Activated T-cell treated with anti-CD3 and anti-CD28 coated beads, Interleukin-2, amount 50 U/mL, for 24 hours (primary cell): ENCODE results near the gene IFNG-AS1.
A peak's percentile ranks its signal among the peaks of the same experiment; 100 is the strongest.

Experiments
- DNase-seq: peaks from one replicate; pipeline ENCODE4 v3.0.0-alpha.2; 2020
- H3K27ac Mint-ChIP-seq: 2 replicates; pipeline ENCODE4 v1.8.0; 2020; ENCODE audit warnings: mild to moderate bottlenecking, mixed read lengths
- H3K27me3 Mint-ChIP-seq: 2 replicates; pipeline ENCODE4 v1.8.0; 2020; ENCODE audit warnings: mixed read lengths
- H3K36me3 Mint-ChIP-seq: 2 replicates; pipeline ENCODE4 v1.8.0; 2020; ENCODE audit warnings: low read depth, mixed read lengths
- H3K4me1 Mint-ChIP-seq: 2 replicates; pipeline ENCODE4 v1.8.0; 2020; ENCODE audit warnings: low read depth, mixed read lengths
- H3K4me3 Mint-ChIP-seq: 2 replicates; pipeline ENCODE4 v1.8.0; 2020; ENCODE audit warnings: mild to moderate bottlenecking, moderate library complexity, mixed read lengths
- H3K9me3 Mint-ChIP-seq: 2 replicates; pipeline ENCODE4 v1.8.0; 2020; ENCODE audit warnings: mixed read lengths

Gene IFNG-AS1

GRCh38 chr12:67989184-67989920 lies at the start of gene IFNG-AS1:
IFNG-AS1 (plus strand) TSS chr12:67989447.
- H3K27ac Mint-ChIP-seq: peak within 1 kb of the TSS; percentile 48

GRCh38 chr12:67939611-67940010 lies 49.6 kb upstream of the IFNG-AS1 start:
- H3K27ac Mint-ChIP-seq: no peak overlapping the region
- no peak overlapping the region for H3K4me3 Mint-ChIP-seq

More at GRCh38 chr12:67989184-67989920, at the start of gene IFNG-AS1:
- no peaks in the 10 kb centered on the region for H3K27me3 Mint-ChIP-seq
- DNase-seq: no peak
- H3K9me3 Mint-ChIP-seq: peaks cover 2% of the 10 kb centered on the region
- no peaks in the 10 kb centered on the region for H3K36me3 Mint-ChIP-seq
- H3K4me1 Mint-ChIP-seq: peaks cover 44% of the 10 kb centered on the region
- peak within 1 kb of the TSS; percentile 26 for H3K4me3 Mint-ChIP-seq

GRCh38 chr12:67940780-67941243 lies 48.4 kb upstream of the IFNG-AS1 start:
- DNase-seq: no peak
- H3K9me3 Mint-ChIP-seq: no peaks in the 10 kb centered on the region
- H3K27me3 Mint-ChIP-seq: no peaks in the 10 kb centered on the region
- H3K4me1 Mint-ChIP-seq: peaks cover 1% of the 10 kb centered on the region
- no peaks in the 10 kb centered on the region for H3K36me3 Mint-ChIP-seq
- no peak overlapping the region for H3K27ac Mint-ChIP-seq
- H3K4me3 Mint-ChIP-seq: no peak overlapping the region

More at GRCh38 chr12:67939611-67940010, 49.6 kb upstream of the IFNG-AS1 start:
- Mint-ChIP-seq H3K9me3 (no peaks in the 10 kb centered on the region), H3K4me1 (peaks cover 1% of the 10 kb centered on the region), H3K27me3 (no peaks in the 10 kb centered on the region), H3K36me3 (no peaks in the 10 kb centered on the region)
- no peak for DNase-seq

- Mint-ChIP-seq H3K27me3 (peaks cover 2% of the 10 kb centered on the region), H3K27ac (no peak overlapping the region), H3K9me3 (no peaks in the 10 kb centered on the region), H3K36me3 (no peaks in the 10 kb centered on the region), H3K4me1 (peaks cover 1% of the 10 kb centered on the region), H3K4me3 (no peak overlapping the region)
- DNase-seq: no peak
Observed at GRCh38 chr12:67942724-67943123, 46.5 kb upstream of the IFNG-AS1 start.

GRCh38 chr12:67943141-67943892 lies 45.9 kb upstream of the IFNG-AS1 start:
- peaks cover 2% of the 10 kb centered on the region for H3K27me3 Mint-ChIP-seq
- H3K4me1 Mint-ChIP-seq: peaks cover 1% of the 10 kb centered on the region
- no peak overlapping the region for H3K27ac Mint-ChIP-seq
- no peaks in the 10 kb centered on the region for H3K9me3 Mint-ChIP-seq
- DNase-seq: no peak
- H3K4me3 Mint-ChIP-seq: no peak overlapping the region
- no peaks in the 10 kb centered on the region for H3K36me3 Mint-ChIP-seq

- H3K27ac Mint-ChIP-seq: no peak overlapping the region
- H3K36me3 Mint-ChIP-seq: no peaks in the 10 kb centered on the region
- H3K4me3 Mint-ChIP-seq: no peak overlapping the region
- peaks cover 2% of the 10 kb centered on the region for H3K27me3 Mint-ChIP-seq
- DNase-seq: no peak
- no peaks in the 10 kb centered on the region for H3K9me3 Mint-ChIP-seq
- H3K4me1 Mint-ChIP-seq: peaks cover 1% of the 10 kb centered on the region
Observed at GRCh38 chr12:67944093-67944492, 45.2 kb upstream of the IFNG-AS1 start.

DNA sequence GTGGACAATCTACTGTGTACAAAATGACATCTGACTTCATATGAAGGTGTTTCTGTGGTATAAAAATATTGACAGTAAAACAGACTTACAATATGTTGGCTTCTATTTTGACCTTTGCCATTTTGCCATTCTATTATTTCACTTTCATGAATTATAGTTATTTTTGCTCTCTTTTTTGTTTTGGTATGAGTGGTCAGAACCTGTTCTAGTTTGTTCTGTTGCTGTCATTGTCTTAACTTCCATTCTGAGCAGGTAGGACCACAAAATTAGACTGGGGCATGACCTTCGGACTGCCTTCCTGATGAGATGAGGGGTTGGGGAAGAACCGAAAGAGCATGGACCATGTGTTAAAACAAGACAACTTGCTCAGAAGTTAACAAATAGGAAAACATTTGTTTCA lies 36.5 kb upstream of the IFNG-AS1 start:
- no peaks in the 10 kb centered on the region for H3K4me1 Mint-ChIP-seq
- peaks cover 6% of the 10 kb centered on the region for H3K27me3 Mint-ChIP-seq
- H3K36me3 Mint-ChIP-seq: no peaks in the 10 kb centered on the region
- H3K9me3 Mint-ChIP-seq: no peaks in the 10 kb centered on the region
- no peak overlapping the region for H3K27ac Mint-ChIP-seq
- no peak overlapping the region for H3K4me3 Mint-ChIP-seq
- DNase-seq: no peak

DNA sequence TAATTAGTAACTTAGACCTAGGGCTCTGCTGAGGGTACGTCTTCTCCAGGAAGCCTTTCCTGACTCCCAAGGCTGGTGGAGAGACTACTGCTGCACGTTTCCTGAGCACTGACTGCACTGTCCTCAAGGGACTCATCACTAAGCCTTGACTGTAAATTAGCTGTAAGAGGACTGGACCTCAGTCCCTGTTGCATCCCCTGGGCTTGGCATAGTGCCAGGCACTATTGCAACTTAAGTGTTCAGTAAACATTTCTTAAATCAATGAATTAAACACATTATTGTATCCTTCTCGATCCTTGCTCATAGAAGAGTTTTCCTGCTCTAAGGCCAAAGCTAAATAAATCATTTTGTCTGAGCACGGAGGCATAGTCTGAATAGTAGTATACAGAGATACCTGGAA lies 31.9 kb upstream of the IFNG-AS1 start:
- no peak overlapping the region for H3K4me3 Mint-ChIP-seq
- no peaks in the 10 kb centered on the region for H3K36me3 Mint-ChIP-seq
- no peak for DNase-seq
- peaks cover 2% of the 10 kb centered on the region for H3K9me3 Mint-ChIP-seq
- H3K27ac Mint-ChIP-seq: no peak overlapping the region
- H3K4me1 Mint-ChIP-seq: no peaks in the 10 kb centered on the region
- peaks cover 3% of the 10 kb centered on the region for H3K27me3 Mint-ChIP-seq

DNA sequence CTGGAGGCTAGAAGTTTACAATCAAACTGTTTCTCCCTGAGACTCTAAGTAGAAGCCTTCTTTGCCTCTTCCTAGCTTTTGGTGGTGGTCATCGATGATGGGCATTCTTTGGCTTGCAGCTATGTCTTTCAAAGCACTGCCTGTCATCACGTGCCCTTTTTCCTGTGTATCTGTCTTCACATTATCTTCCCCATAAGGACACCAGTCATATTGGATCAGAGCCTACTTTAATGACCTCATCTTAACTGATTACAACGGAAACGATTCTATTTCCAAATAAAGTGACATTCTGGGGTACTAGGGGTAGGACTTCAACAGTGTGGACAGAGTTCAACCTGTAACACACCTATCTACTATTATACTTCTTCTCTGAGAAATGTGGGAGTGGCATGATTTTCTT lies 31.1 kb upstream of the IFNG-AS1 start:
- Mint-ChIP-seq H3K36me3 (no peaks in the 10 kb centered on the region), H3K4me1 (no peaks in the 10 kb centered on the region), H3K4me3 (no peak overlapping the region), H3K9me3 (peaks cover 2% of the 10 kb centered on the region), H3K27me3 (no peaks in the 10 kb centered on the region), H3K27ac (no peak overlapping the region)
- no peak for DNase-seq

- H3K27ac Mint-ChIP-seq: no peak overlapping the region
- H3K4me1 Mint-ChIP-seq: no peaks in the 10 kb centered on the region
- no peak for DNase-seq
- H3K9me3 Mint-ChIP-seq: peaks cover 2% of the 10 kb centered on the region
- no peaks in the 10 kb centered on the region for H3K36me3 Mint-ChIP-seq
- no peak overlapping the region for H3K4me3 Mint-ChIP-seq
- H3K27me3 Mint-ChIP-seq: no peaks in the 10 kb centered on the region
Observed at GRCh38 chr12:67964456-67964855, 24.8 kb upstream of the IFNG-AS1 start.

DNA sequence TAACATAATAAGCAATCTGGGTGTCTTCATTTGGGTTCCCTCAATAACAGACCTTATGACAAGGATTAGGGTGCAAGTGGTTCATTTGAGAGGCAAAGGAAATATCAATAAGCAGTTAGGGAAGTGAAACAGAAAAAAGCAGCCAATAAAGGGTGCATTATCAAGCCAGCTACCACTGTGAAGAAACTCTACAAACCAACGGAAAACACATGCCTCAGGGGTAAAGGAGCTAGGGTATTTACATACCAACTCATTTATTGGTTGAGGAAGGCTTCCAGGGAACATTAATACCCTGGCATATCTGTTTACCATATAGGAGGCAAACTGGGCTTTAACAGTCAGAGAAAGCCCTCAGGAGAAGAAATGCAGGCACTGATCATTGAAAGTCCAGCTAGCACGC lies 22.7 kb upstream of the IFNG-AS1 start:
- Mint-ChIP-seq H3K27ac (no peak overlapping the region), H3K4me1 (no peaks in the 10 kb centered on the region), H3K4me3 (no peak overlapping the region), H3K9me3 (no peaks in the 10 kb centered on the region), H3K36me3 (no peaks in the 10 kb centered on the region), H3K27me3 (no peaks in the 10 kb centered on the region)
- no peak for DNase-seq

DNA sequence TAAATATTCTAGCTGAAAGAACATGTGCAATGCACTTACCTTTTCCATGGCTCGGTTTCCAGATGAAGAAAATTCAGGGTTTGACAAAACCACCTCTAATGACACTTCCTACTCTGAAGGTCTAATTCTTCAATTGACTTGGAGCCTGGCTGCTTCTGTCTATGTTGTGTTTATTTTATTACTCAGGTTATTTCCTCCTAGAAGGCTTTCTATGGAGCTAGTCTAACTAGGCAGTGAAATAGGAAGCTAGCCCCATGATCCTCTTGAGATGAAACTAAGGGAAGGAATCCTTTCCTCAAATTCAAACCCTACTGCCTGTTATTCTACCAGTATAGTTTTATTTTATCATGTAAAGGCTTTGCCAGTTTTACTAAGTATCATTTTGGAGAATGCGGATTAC lies 20.9 kb upstream of the IFNG-AS1 start:
- Mint-ChIP-seq H3K27me3 (no peaks in the 10 kb centered on the region), H3K4me1 (no peaks in the 10 kb centered on the region), H3K9me3 (no peaks in the 10 kb centered on the region), H3K36me3 (no peaks in the 10 kb centered on the region), H3K4me3 (no peak overlapping the region), H3K27ac (no peak overlapping the region)
- no peak for DNase-seq

GRCh38 chr12:67968725-67969124 lies 20.5 kb upstream of the IFNG-AS1 start:
- Mint-ChIP-seq H3K27ac (no peak overlapping the region), H3K9me3 (no peaks in the 10 kb centered on the region), H3K36me3 (no peaks in the 10 kb centered on the region), H3K4me3 (no peak overlapping the region), H3K4me1 (no peaks in the 10 kb centered on the region), H3K27me3 (no peaks in the 10 kb centered on the region)
- DNase-seq: no peak

DNA sequence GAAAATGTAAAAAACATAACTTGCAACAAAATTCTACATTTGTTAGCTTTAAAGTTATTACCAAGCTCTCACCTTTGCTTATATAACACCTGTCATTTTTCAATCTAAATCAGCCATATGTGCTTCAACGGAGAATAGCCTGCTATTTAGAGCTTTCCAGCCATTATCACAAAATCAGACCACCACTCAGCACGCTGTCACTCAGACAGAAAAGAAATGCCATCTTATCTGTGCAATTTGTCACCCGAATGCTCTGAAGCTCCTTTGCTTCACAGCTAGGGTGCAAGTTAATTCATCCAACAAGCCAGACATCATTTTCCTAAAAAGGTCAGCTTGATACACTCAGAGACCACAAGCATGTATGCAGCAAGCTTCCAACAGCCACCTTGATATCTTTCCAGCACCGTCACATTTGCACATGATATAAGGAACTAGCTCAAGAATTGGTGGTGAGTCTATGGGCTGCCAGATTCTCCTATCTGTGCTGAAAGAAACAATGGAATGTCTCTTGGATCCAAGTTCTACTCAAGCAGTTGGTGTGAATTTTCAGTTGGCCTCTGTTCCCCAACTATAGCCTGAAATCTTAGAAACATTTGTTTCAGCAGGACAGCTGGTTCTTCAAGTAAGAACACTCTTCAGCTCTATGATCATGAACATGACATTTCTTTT lies 20.0 kb upstream of the IFNG-AS1 start:
- no peak for DNase-seq
- no peaks in the 10 kb centered on the region for H3K9me3 Mint-ChIP-seq
- no peaks in the 10 kb centered on the region for H3K4me1 Mint-ChIP-seq
- H3K27me3 Mint-ChIP-seq: no peaks in the 10 kb centered on the region
- no peaks in the 10 kb centered on the region for H3K36me3 Mint-ChIP-seq
- no peak overlapping the region for H3K4me3 Mint-ChIP-seq
- H3K27ac Mint-ChIP-seq: no peak overlapping the region

GRCh38 chr12:67977668-67978067 lies 11.6 kb upstream of the IFNG-AS1 start:
- peaks cover 10% of the 10 kb centered on the region for H3K27me3 Mint-ChIP-seq
- DNase-seq: no peak
- H3K9me3 Mint-ChIP-seq: no peaks in the 10 kb centered on the region
- no peak overlapping the region for H3K4me3 Mint-ChIP-seq
- peaks cover 13% of the 10 kb centered on the region for H3K4me1 Mint-ChIP-seq
- no peak overlapping the region for H3K27ac Mint-ChIP-seq
- H3K36me3 Mint-ChIP-seq: no peaks in the 10 kb centered on the region
